A673 (cell line): ENCODE data around the gene RNASE9.

ENCODE experiments used
- EZH2 ChIP-seq: fragments of 200-600 bp; sonication (generic); IDR thresholded peaks from 2 replicates; pipeline ENCODE4 v1.6.1; 2017; ENCODE audit warnings: borderline replicate concordance, low read depth, mild to moderate bottlenecking, mixed read lengths, antibody characterized with exemption, low read length; ENCODE audit not compliant: poor library complexity, severe bottlenecking
- TF ChIP-seq, protein P1 (sequence below): fragments of 300-800, 200-600 bp; sonication (generic); conservative IDR thresholded peaks from 2 replicates; pipeline ENCODE4 v1.5.1; 2017; ENCODE audit warnings: low read depth, mild to moderate bottlenecking, antibody characterized with exemption, low read length, moderate library complexity, mixed read lengths

DNA sequence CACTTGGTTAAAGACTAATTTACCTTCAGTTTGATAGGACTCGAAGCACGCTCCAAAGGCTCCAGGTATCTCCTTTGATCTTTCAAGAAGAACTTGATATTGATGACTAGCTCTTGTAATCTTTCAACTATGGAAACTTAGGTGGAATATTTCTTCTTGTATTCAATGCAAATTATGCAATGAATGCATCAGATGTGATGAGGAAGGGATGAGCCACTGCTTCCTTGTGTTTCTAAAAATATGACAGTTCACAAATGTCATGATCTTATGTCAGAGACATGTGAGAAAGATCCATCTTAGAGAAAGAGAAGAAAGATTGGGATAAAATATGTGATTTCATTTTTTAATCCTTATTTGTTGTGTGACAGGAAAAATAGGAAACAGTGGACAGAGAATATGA lies 9.9 kb downstream of the RNASE9 start:
- TF ChIP-seq EZH2 = no peak
- TF ChIP-seq, protein P1, sequence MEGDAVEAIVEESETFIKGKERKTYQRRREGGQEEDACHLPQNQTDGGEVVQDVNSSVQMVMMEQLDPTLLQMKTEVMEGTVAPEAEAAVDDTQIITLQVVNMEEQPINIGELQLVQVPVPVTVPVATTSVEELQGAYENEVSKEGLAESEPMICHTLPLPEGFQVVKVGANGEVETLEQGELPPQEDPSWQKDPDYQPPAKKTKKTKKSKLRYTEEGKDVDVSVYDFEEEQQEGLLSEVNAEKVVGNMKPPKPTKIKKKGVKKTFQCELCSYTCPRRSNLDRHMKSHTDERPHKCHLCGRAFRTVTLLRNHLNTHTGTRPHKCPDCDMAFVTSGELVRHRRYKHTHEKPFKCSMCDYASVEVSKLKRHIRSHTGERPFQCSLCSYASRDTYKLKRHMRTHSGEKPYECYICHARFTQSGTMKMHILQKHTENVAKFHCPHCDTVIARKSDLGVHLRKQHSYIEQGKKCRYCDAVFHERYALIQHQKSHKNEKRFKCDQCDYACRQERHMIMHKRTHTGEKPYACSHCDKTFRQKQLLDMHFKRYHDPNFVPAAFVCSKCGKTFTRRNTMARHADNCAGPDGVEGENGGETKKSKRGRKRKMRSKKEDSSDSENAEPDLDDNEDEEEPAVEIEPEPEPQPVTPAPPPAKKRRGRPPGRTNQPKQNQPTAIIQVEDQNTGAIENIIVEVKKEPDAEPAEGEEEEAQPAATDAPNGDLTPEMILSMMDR = no peak
